ENCODE measurements around the gene PGLYRP3. TPM values are rescaled to one million over a fixed set of nuclear protein-coding genes. Genes with fewer than 3 reads are reported as not detected.

PGLYRP3 gene
- total and polyA plus RNA-seq, 2 of the 13 experiments (the other 11 are each of a cell fraction or from before 2014, with no cell fraction given): not detected

DNA sequence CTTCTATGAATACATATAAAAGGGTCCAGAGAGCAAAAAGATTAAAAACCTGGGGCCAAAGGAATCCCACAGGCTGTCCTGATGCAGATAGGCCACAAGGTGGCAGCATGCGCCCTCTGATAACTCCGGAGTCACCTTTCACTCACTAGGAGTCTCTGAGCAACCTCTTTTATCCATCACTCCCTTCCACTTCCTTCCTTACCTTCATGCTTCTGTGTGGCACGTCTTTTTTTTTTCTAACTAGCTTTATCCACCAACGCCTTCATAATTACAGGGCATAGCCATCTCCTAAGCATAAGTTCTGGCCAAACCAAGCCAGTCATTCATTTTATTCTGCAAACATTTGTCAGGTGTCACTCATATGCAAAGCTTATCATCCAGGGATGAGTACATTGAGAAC is 39.8 kb upstream of the PGLYRP3 start:
- Histone ChIP-seq H3K4me1 (ENCODE audit: insufficient read depth, low read length) (no peaks in the 10 kb centered on the region), H4K20me1 (ENCODE audit: insufficient read depth, low read length) (peaks cover 5% of the 10 kb centered on the region), H3K36me3 (replicated peaks in 1 of 2; ENCODE audit: control insufficient read depth in 1 of 2, insufficient read depth in 2 of 2, low read length in 2 of 2) (no peaks in the 10 kb centered on the region), H3K4me2 (ENCODE audit: low read depth, low read length) (no peak overlapping the region), H3K79me2 (ENCODE audit: insufficient read depth, low read length) (no peaks in the 10 kb centered on the region), H2AFZ (ENCODE audit: low read length) (no peak overlapping the region), H3K27me3 (ENCODE audit: control insufficient read depth in 1 of 2, insufficient read depth in 2 of 2, low read length in 2 of 2) (peaks cover 0 to 2% of the 10 kb centered on the region in 2 experiments; a peak in 3 of 5 replicates), H3K27ac (ENCODE audit: extremely low read length, insufficient read depth, low read length) (no peak overlapping the region), H3K4me3 (replicated peaks in 1 of 3; ENCODE audit: insufficient read depth in 1 of 3, low read depth in 2 of 3, low read length in 3 of 3) (no peak overlapping the region), H3K9ac (ENCODE audit: insufficient read depth, low read depth, low read length) (no peak overlapping the region), H3K9me3 (ENCODE audit: low read length) (no peaks in the 10 kb centered on the region)
- WGBS (ENCODE audit: low lambda C conversion rate): under 1% methylated on average over 4 of the region's 4 CpGs
- FAIRE-seq: peak; percentile 76
- ATAC-seq: peak; percentile 58
- intact Hi-C loops (cut with micrococcal nuclease; ENCODE audit: unreplicated experiment): loop anchor here (1.0 kb wide), 1 partner anchor 143 kb away; no protein-coding TSS in a partner anchor
- no TSS peak for BruUV-seq (replicated peaks)
- CTCF ChIA-PET (ENCODE audit: low intra/inter-chr PET ratio, low total read pairs): interaction anchor here (0.8 to 2.8 kb wide), 3 partner anchors 113 to 157 kb away, joined by 3 to 34 read pairs (median 4); no protein-coding TSS in a partner anchor
- in situ Hi-C loops (cut with HindIII; ENCODE audit: extremely low pct_ligation_motif_present, low pct_unique_long_range_greater_than_20kb): no loop called here
- peak; percentile 52 for DNase-seq (ENCODE audit: low spot score)
- POLR2A ChIA-PET: no interaction called here
- TF ChIP-seq RAD51 (IDR thresholded peaks at IDR 0.05; ENCODE audit: borderline replicate concordance) (no peak), SMC3 (IDR thresholded peaks at IDR 0.05; ENCODE audit: low read length) (peak; percentile 68), ZNF282 (IDR thresholded peaks at IDR 0.05; ENCODE audit: partially characterized antibody) (no peak), ZNF235 (CRISPR knock-in tag; IDR thresholded peaks at IDR 0.05; ENCODE audit: borderline replicate concordance) (no peak), BHLHE40 (IDR thresholded peaks at IDR 0.05; ENCODE audit: low read length) (no peak), ZKSCAN1 (IDR thresholded peaks at IDR 0.05; ENCODE audit: low read length) (no peak), ZNF496 (CRISPR knock-in tag; IDR thresholded peaks at IDR 0.05; ENCODE audit: insufficient replicate concordance) (no peak), ZFP37 (CRISPR knock-in tag; IDR thresholded peaks at IDR 0.05; ENCODE audit: borderline replicate concordance) (no peak), RXRA (CRISPR knock-in tag; IDR thresholded peaks at IDR 0.05) (peak; percentile 56; the same call in 1 of the 2 replicates), STAG1 (CRISPR knock-in tag; IDR thresholded peaks at IDR 0.05) (peak; percentile 80), RXRB (CRISPR knock-in tag; IDR thresholded peaks at IDR 0.05; ENCODE audit: borderline replicate concordance) (peak; percentile 97), ZNF207 (IDR thresholded peaks at IDR 0.05; ENCODE audit: borderline replicate concordance) (no peak)
- TF ChIP-seq, protein P1, sequence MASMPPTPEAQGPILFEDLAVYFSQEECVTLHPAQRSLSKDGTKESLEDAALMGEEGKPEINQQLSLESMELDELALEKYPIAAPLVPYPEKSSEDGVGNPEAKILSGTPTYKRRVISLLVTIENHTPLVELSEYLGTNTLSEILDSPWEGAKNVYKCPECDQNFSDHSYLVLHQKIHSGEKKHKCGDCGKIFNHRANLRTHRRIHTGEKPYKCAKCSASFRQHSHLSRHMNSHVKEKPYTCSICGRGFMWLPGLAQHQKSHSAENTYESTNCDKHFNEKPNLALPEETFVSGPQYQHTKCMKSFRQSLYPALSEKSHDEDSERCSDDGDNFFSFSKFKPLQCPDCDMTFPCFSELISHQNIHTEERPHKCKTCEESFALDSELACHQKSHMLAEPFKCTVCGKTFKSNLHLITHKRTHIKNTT (CRISPR knock-in tag; IDR thresholded peaks at IDR 0.05): no peak
- TF ChIP-seq, protein P2, sequence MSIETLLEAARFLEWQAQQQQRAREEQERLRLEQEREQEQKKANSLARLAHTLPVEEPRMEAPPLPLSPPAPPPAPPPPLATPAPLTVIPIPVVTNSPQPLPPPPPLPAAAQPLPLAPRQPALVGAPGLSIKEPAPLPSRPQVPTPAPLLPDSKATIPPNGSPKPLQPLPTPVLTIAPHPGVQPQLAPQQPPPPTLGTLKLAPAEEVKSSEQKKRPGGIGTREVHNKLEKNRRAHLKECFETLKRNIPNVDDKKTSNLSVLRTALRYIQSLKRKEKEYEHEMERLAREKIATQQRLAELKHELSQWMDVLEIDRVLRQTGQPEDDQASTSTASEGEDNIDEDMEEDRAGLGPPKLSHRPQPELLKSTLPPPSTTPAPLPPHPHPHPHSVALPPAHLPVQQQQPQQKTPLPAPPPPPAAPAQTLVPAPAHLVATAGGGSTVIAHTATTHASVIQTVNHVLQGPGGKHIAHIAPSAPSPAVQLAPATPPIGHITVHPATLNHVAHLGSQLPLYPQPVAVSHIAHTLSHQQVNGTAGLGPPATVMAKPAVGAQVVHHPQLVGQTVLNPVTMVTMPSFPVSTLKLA (IDR thresholded peaks at IDR 0.05): no peak
- TF ChIP-seq, protein P3, sequence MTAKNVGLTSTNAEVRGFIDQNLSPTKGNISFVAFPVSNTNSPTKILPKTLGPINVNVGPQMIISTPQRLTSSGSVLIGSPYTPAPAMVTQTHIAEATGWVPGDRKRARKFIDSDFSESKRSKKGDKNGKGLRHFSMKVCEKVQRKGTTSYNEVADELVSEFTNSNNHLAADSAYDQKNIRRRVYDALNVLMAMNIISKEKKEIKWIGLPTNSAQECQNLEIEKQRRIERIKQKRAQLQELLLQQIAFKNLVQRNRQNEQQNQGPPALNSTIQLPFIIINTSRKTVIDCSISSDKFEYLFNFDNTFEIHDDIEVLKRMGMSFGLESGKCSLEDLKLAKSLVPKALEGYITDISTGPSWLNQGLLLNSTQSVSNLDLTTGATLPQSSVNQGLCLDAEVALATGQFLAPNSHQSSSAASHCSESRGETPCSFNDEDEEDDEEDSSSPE (CRISPR knock-in tag; IDR thresholded peaks at IDR 0.05): no peak
- TF ChIP-seq, protein P4, sequence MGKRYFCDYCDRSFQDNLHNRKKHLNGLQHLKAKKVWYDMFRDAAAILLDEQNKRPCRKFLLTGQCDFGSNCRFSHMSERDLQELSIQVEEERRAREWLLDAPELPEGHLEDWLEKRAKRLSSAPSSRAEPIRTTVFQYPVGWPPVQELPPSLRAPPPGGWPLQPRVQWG (CRISPR knock-in tag; IDR thresholded peaks at IDR 0.05; ENCODE audit: borderline replicate concordance, low read depth): no peak
- TF ChIP-seq, protein P5, sequence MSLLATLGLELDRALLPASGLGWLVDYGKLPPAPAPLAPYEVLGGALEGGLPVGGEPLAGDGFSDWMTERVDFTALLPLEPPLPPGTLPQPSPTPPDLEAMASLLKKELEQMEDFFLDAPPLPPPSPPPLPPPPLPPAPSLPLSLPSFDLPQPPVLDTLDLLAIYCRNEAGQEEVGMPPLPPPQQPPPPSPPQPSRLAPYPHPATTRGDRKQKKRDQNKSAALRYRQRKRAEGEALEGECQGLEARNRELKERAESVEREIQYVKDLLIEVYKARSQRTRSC (CRISPR knock-in tag; IDR thresholded peaks at IDR 0.05; ENCODE audit: low read depth): no peak
- TF ChIP-seq, protein P6, sequence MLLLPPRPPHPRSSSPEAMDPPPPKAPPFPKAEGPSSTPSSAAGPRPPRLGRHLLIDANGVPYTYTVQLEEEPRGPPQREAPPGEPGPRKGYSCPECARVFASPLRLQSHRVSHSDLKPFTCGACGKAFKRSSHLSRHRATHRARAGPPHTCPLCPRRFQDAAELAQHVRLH (CRISPR knock-in tag; IDR thresholded peaks at IDR 0.05; ENCODE audit: borderline replicate concordance, low read depth): no peak
- TF ChIP-seq, protein P7, sequence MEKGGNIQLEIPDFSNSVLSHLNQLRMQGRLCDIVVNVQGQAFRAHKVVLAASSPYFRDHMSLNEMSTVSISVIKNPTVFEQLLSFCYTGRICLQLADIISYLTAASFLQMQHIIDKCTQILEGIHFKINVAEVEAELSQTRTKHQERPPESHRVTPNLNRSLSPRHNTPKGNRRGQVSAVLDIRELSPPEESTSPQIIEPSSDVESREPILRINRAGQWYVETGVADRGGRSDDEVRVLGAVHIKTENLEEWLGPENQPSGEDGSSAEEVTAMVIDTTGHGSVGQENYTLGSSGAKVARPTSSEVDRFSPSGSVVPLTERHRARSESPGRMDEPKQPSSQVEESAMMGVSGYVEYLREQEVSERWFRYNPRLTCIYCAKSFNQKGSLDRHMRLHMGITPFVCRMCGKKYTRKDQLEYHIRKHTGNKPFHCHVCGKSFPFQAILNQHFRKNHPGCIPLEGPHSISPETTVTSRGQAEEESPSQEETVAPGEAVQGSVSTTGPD (CRISPR knock-in tag; IDR thresholded peaks at IDR 0.05): no peak
